ENCODE measurements around the gene ACAD8. TPM values are rescaled to one million over a fixed set of nuclear protein-coding genes. Genes with fewer than 3 reads are reported as not detected.
A peak's percentile ranks its signal among the peaks of the same experiment; 100 is the strongest.
"Not testable (repeated sequence)": the region's sequence is repeated elsewhere in the genome, so short reads cannot be mapped to it uniquely, and the experiment has no call there.

The ACAD8 gene
- total RNA-seq, 1 donor from 2014 or later, result 33.5 TPM

GRCh38 chr11:134250246-134250645 lies 3.1 kb upstream of the ACAD8 start:
- no peak overlapping the region for H3K27ac Mint-ChIP-seq (ENCODE audit: unreplicated experiment)
- TF ChIP-seq CTCF (IDR thresholded peaks at IDR 0.05; ENCODE audit: unreplicated experiment), result no peak
- peaks cover 28% of the 10 kb centered on the region for H3K36me3 Mint-ChIP-seq (ENCODE audit: low read depth, unreplicated experiment)
- H3K4me3 Mint-ChIP-seq (ENCODE audit: unreplicated experiment), result no peak overlapping the region
- no peak for DNase-seq (ENCODE audit: low spot score)
- H3K27me3 Mint-ChIP-seq (ENCODE audit: unreplicated experiment), result peaks cover 3% of the 10 kb centered on the region
- no peaks in the 10 kb centered on the region for H3K9me3 Mint-ChIP-seq (ENCODE audit: unreplicated experiment)
- peaks cover 14% of the 10 kb centered on the region for H3K4me1 Mint-ChIP-seq (ENCODE audit: unreplicated experiment)

- H3K4me3 Mint-ChIP-seq (ENCODE audit: unreplicated experiment), result no peak overlapping the region
- no peak for DNase-seq (ENCODE audit: low spot score)
- peaks cover 28% of the 10 kb centered on the region for H3K36me3 Mint-ChIP-seq (ENCODE audit: low read depth, unreplicated experiment)
- H3K9me3 Mint-ChIP-seq (ENCODE audit: unreplicated experiment), result no peaks in the 10 kb centered on the region
- peaks cover 3% of the 10 kb centered on the region for H3K27me3 Mint-ChIP-seq (ENCODE audit: unreplicated experiment)
- peaks cover 14% of the 10 kb centered on the region for H3K4me1 Mint-ChIP-seq (ENCODE audit: unreplicated experiment)
- H3K27ac Mint-ChIP-seq (ENCODE audit: unreplicated experiment), result no peak overlapping the region
- no peak for TF ChIP-seq CTCF (IDR thresholded peaks at IDR 0.05; ENCODE audit: unreplicated experiment)
These were observed 2.7 kb upstream of the ACAD8 start for GRCh38 chr11:134250675-134251074.

- peaks cover 20% of the 10 kb centered on the region for H3K36me3 Mint-ChIP-seq (ENCODE audit: low read depth, unreplicated experiment)
- peak; percentile 15 for DNase-seq (ENCODE audit: low spot score)
- peaks cover 3% of the 10 kb centered on the region for H3K27me3 Mint-ChIP-seq (ENCODE audit: unreplicated experiment)
- H3K4me1 Mint-ChIP-seq (ENCODE audit: unreplicated experiment), result peaks cover 14% of the 10 kb centered on the region
- no peak for TF ChIP-seq CTCF (IDR thresholded peaks at IDR 0.05; ENCODE audit: unreplicated experiment)
- H3K4me3 Mint-ChIP-seq (ENCODE audit: unreplicated experiment), result peak overlapping the region; percentile 89
- peak overlapping the region; percentile 38 for H3K27ac Mint-ChIP-seq (ENCODE audit: unreplicated experiment)
- no peaks in the 10 kb centered on the region for H3K9me3 Mint-ChIP-seq (ENCODE audit: unreplicated experiment)
These were observed 801 bp upstream of the ACAD8 start for GRCh38 chr11:134252346-134253187.

GRCh38 chr11:134254433-134255183 lies 1.2 kb downstream of the ACAD8 start:
- H3K4me1 Mint-ChIP-seq (ENCODE audit: unreplicated experiment), result peaks cover 22% of the 10 kb centered on the region
- H3K9me3 Mint-ChIP-seq (ENCODE audit: unreplicated experiment), result no peaks in the 10 kb centered on the region
- H3K27ac Mint-ChIP-seq (ENCODE audit: unreplicated experiment), result no peak overlapping the region
- peaks cover 5% of the 10 kb centered on the region for H3K27me3 Mint-ChIP-seq (ENCODE audit: unreplicated experiment)
- H3K36me3 Mint-ChIP-seq (ENCODE audit: low read depth, unreplicated experiment), result peaks cover 9% of the 10 kb centered on the region
- no peak for TF ChIP-seq CTCF (IDR thresholded peaks at IDR 0.05; ENCODE audit: unreplicated experiment)
- DNase-seq (ENCODE audit: low spot score), result no peak
- H3K4me3 Mint-ChIP-seq (ENCODE audit: unreplicated experiment), result peak overlapping the region; percentile 94

GRCh38 chr11:134255184-134255561 lies 1.8 kb downstream of the ACAD8 start:
- H3K27ac Mint-ChIP-seq (ENCODE audit: unreplicated experiment); H3K4me3 Mint-ChIP-seq (ENCODE audit: unreplicated experiment); H3K27me3 Mint-ChIP-seq (ENCODE audit: unreplicated experiment); H3K9me3 Mint-ChIP-seq (ENCODE audit: unreplicated experiment); H3K36me3 Mint-ChIP-seq (ENCODE audit: low read depth, unreplicated experiment); DNase-seq (ENCODE audit: low spot score): not testable (repeated sequence)
- H3K4me1 Mint-ChIP-seq (ENCODE audit: unreplicated experiment), result peaks cover 22% of the 10 kb centered on the region

Data from endothelial cell (in vitro differentiated cells).